Fibroblast of gingiva (primary cell): ENCODE measurements around the gene ATXN1.

ENCODE experiments used
- DNase-seq: peaks from one replicate; pipeline ENCODE4 v3.0.0-alpha.2; 2011; ENCODE audit warnings: low read depth

ATXN1 gene

GRCh38 chr6:16331384-16332174 lies 429.7 kb downstream of the ATXN1 start:
- peak; percentile 81 for DNase-seq

GRCh38 chr6:16329233-16329632 lies 432.0 kb downstream of the ATXN1 start:
- DNase-seq, result no peak

GRCh38 chr6:16327777-16328325 lies 433.4 kb downstream of the ATXN1 start:
- DNase-seq, result no peak

- DNase-seq, result no peak
Observed at GRCh38 chr6:16326971-16327776, 434.1 kb downstream of the ATXN1 start.

- no peak for DNase-seq
Observed at GRCh38 chr6:16326531-16326930, 434.7 kb downstream of the ATXN1 start.

- DNase-seq, result no peak
Observed at GRCh38 chr6:16324606-16325225, 436.5 kb downstream of the ATXN1 start.

- DNase-seq, result no peak
Observed at GRCh38 chr6:16324184-16324583, 437.1 kb downstream of the ATXN1 start.

- no peak for DNase-seq
Observed at GRCh38 chr6:16322666-16323312, 438.5 kb downstream of the ATXN1 start.

GRCh38 chr6:16321826-16322225 lies 439.4 kb downstream of the ATXN1 start:
- no peak for DNase-seq

GRCh38 chr6:16321341-16321710 lies 439.9 kb downstream of the ATXN1 start:
- no peak for DNase-seq

GRCh38 chr6:16320533-16321340 lies 440.5 kb downstream of the ATXN1 start:
- peak; percentile 64 for DNase-seq

GRCh38 chr6:16319813-16320532 lies 441.3 kb downstream of the ATXN1 start:
- peak; percentile 96 for DNase-seq

GRCh38 chr6:16318953-16319720 lies 442.1 kb downstream of the ATXN1 start:
- no peak for DNase-seq

- DNase-seq, result peak; percentile 66
Observed at GRCh38 chr6:16318538-16318937, 442.7 kb downstream of the ATXN1 start.

GRCh38 chr6:16316741-16317251 lies 444.5 kb downstream of the ATXN1 start:
- no peak for DNase-seq

- no peak for DNase-seq
Observed at GRCh38 chr6:16314296-16314695, 447.0 kb downstream of the ATXN1 start.

- no peak for DNase-seq
Observed at GRCh38 chr6:16313732-16314131, 447.5 kb downstream of the ATXN1 start.

GRCh38 chr6:16311763-16312162 lies 449.5 kb downstream of the ATXN1 start:
- no peak for DNase-seq

GRCh38 chr6:16306334-16306733 lies 454.9 kb downstream of the ATXN1 start:
- DNase-seq, result no peak

- no peak for DNase-seq
Observed at GRCh38 chr6:16305788-16306187, 455.5 kb downstream of the ATXN1 start.
